ENCODE measurements around the gene ZCCHC14. TPM values are rescaled to one million over a fixed set of nuclear protein-coding genes. Genes with fewer than 3 reads are reported as not detected.

ZCCHC14 gene
- total RNA-seq, 1 experiment from 2014 or later: 27.7 TPM

DNA sequence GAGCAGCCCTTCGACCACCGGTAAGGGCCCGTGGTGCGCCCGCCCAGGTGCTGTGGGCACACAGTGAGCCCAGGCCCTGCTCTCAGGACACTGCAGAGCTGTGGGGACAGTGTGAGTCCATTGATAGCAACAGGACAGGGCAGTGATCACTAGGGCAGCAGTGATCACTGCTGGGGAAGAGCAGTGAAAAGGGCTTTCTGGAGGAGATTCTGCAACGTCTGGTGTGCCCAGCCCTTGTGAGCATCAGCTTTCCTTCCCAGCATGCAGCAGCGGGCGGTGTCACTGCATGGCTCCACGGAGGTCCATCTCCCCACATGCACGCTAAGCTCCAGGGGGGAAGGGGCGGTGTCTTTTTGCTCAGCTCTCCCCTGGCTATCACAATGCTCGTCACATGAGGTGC lies 68.6 kb downstream of the ZCCHC14 start:
- Histone ChIP-seq H2BK20ac (ENCODE audit: low read depth, low read length, poor library complexity, severe bottlenecking) (no peak overlapping the region), H3K9me3 (ENCODE audit: control insufficient read depth, low read depth, low read length) (no peaks in the 10 kb centered on the region), H3K79me1 (ENCODE audit: insufficient read depth, low read depth, low read length, poor library complexity, severe bottlenecking) (no peaks in the 10 kb centered on the region), H3K56ac (ENCODE audit: insufficient read length, low read depth, low read length) (no peak overlapping the region), H3K14ac (ENCODE audit: insufficient read depth, low read length) (no peak overlapping the region), H3K4me1 (ENCODE audit: insufficient read depth, low read length) (peaks cover 7% of the 10 kb centered on the region; the same call in 1 of the 2 replicates), H2AK5ac (ENCODE audit: insufficient read length, low read length) (no peak overlapping the region), H3K9ac (ENCODE audit: extremely low read depth, insufficient read length, low read length) (no peak overlapping the region), H3T11ph (ENCODE audit: low read length) (no peak overlapping the region), H3K18ac (ENCODE audit: insufficient read length, low read depth, low read length) (no peak overlapping the region), H3K79me2 (ENCODE audit: insufficient read depth, low read length) (no peaks in the 10 kb centered on the region), H2BK120ac (ENCODE audit: low read depth, low read length, poor library complexity, severe bottlenecking) (no peak overlapping the region), H3K4me2 (ENCODE audit: insufficient read depth, insufficient read length, low read length) (no peak overlapping the region), H2BK5ac (ENCODE audit: insufficient read length, low read length) (no peak overlapping the region), H2BK15ac (ENCODE audit: low read depth, low read length) (no peak overlapping the region), H3K27ac (ENCODE audit: insufficient read length, low read depth, low read length) (no peak overlapping the region), H4K5ac (ENCODE audit: insufficient read length, low read depth, low read length) (no peak overlapping the region), H2AFZ (ENCODE audit: low read length) (no peak overlapping the region), H4K8ac (replicated peaks; ENCODE audit: insufficient read length, low read depth, low read length) (no peak overlapping the region), H3K23ac (ENCODE audit: insufficient read length, low read depth, low read length) (no peak overlapping the region), H3K4ac (ENCODE audit: low read depth, low read length) (no peak overlapping the region), H3K23me2 (ENCODE audit: insufficient read length, low read depth, low read length, poor library complexity, severe bottlenecking) (no peaks in the 10 kb centered on the region), H4K20me1 (ENCODE audit: control insufficient read depth, insufficient read depth, insufficient read length) (peaks cover 2% of the 10 kb centered on the region), H2BK12ac (ENCODE audit: insufficient read length, low read depth, low read length) (no peak overlapping the region), H4K91ac (ENCODE audit: insufficient read length, low read depth, low read length) (no peak overlapping the region), H3K27me3 (ENCODE audit: insufficient read depth, low read length) (no peaks in the 10 kb centered on the region)
- Mint-ChIP-seq H3K4me3 (0 out of 5 replicates have a peak overlapping the region, but pooled peaks of 1 of the 2 experiments have one; percentile 24), H3K9me3 (no peaks in the 10 kb centered on the region; a peak in 1 of 5 replicates), H3K4me1 (peaks cover 44 to 56% of the 10 kb centered on the region in 2 experiments), H3K27ac (peak overlapping the region in 2 of 3 experiments; percentile 46 to 80; a peak in 4 of 7 replicates), H3K36me3 (ENCODE audit: insufficient read depth in 1 of 3, low read depth in 3 of 3) (peaks cover 25 to 50% (median 38%) of the 10 kb centered on the region in 3 experiments), H3K27me3 (ENCODE audit: low read depth) (no peaks in the 10 kb centered on the region)
- TF ChIP-seq, protein P1, sequence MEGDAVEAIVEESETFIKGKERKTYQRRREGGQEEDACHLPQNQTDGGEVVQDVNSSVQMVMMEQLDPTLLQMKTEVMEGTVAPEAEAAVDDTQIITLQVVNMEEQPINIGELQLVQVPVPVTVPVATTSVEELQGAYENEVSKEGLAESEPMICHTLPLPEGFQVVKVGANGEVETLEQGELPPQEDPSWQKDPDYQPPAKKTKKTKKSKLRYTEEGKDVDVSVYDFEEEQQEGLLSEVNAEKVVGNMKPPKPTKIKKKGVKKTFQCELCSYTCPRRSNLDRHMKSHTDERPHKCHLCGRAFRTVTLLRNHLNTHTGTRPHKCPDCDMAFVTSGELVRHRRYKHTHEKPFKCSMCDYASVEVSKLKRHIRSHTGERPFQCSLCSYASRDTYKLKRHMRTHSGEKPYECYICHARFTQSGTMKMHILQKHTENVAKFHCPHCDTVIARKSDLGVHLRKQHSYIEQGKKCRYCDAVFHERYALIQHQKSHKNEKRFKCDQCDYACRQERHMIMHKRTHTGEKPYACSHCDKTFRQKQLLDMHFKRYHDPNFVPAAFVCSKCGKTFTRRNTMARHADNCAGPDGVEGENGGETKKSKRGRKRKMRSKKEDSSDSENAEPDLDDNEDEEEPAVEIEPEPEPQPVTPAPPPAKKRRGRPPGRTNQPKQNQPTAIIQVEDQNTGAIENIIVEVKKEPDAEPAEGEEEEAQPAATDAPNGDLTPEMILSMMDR (conservative IDR thresholded peaks at IDR 0.05): no peak
- WGBS (ENCODE audit: extremely low coverage, insufficient read length, low lambda C conversion rate): no CpG with 5 or more reads among the region's 12 CpGs
- DNase-seq: no peak
